CD4-positive, alpha-beta T cell (primary cell): ENCODE results near the gene PTPRM. TPM values are rescaled to one million over a fixed set of nuclear protein-coding genes. Genes with fewer than 3 reads are reported as not detected.

Experiments
- ATAC-seq: fragments of 200-7000 bp; cut with Tn5 transposase; one replicate; pipeline ENCODE4 v1.10.0; 2022; ENCODE audit warnings: mild to moderate bottlenecking; ENCODE audit not compliant: poor library complexity
- CTCF ChIA-PET: fragments of 350-600 bp; sonication (Branson Sonifier 250); formaldehyde crosslinking; loops from one replicate; lab custom pipeline; 2021; ENCODE audit warnings: antibody characterized with exemption, inconsistent platforms; lab: Charles Lee
- POLR2A ChIA-PET: fragments of 350-600 bp; sonication (Branson Sonifier 250); formaldehyde crosslinking; loops from one replicate; lab custom pipeline; 2021; ENCODE audit warnings: antibody characterized with exemption, inconsistent platforms; lab: Charles Lee
- DNase-seq, 14 experiments: peaks; one replicate each; pipeline ENCODE4 v3.0.0-alpha.2; 2013 to 2020; ENCODE audit warnings: mixed read lengths in 2 of 14
- H3K27ac ChIP-seq, 2 donors: one replicate each; pipeline versions ENCODE4 v1.5.1 to v1.7.0; 2013; ENCODE audit warnings: low read length in 2 of 2, low read depth in 1 of 2, mild to moderate bottlenecking in 1 of 2
- H3K27me3 ChIP-seq, 2 experiments: 1 replicate in 1 of 2; 2 replicates in 1 of 2; pipeline versions ENCODE4 v1.6.1 to v1.7.0; 2013; ENCODE audit warnings: low read length in 2 of 2, control low read depth in 1 of 2, mild to moderate bottlenecking in 1 of 2, moderate library complexity in 1 of 2; ENCODE audit not compliant: insufficient read depth in 2 of 2, control insufficient read depth in 1 of 2
- H3K36me3 ChIP-seq: one replicate; pipeline ENCODE4 v1.6.1; 2013; ENCODE audit warnings: low read length, control low read depth; ENCODE audit not compliant: insufficient read depth
- H3K4me1 ChIP-seq: one replicate; pipeline ENCODE4 v1.6.1; 2013; ENCODE audit warnings: low read length, control low read depth; ENCODE audit not compliant: insufficient read depth
- H3K4me3 ChIP-seq: one replicate; pipeline ENCODE4 v1.5.1; 2013; ENCODE audit warnings: mild to moderate bottlenecking, low read length, moderate library complexity
- H3K9me3 ChIP-seq, 2 experiments: 1 replicate in 1 of 2; 2 replicates in 1 of 2; pipeline versions ENCODE4 v1.6.1 to v1.7.0; 2013; ENCODE audit warnings: low read length in 2 of 2, mild to moderate bottlenecking in 2 of 2, control low read depth in 1 of 2, moderate library complexity in 1 of 2; ENCODE audit not compliant: control insufficient read depth in 1 of 2, insufficient read depth in 1 of 2
- H3K27ac Mint-ChIP-seq: one replicate; pipeline ENCODE4 v1.8.0; 2020; ENCODE audit warnings: mixed read lengths
- H3K27me3 Mint-ChIP-seq: one replicate; pipeline ENCODE4 v1.8.0; 2021; ENCODE audit warnings: mixed read lengths
- H3K36me3 Mint-ChIP-seq: one replicate; pipeline ENCODE4 v1.8.0; 2021; ENCODE audit warnings: low read depth, mixed read lengths
- H3K4me1 Mint-ChIP-seq: one replicate; pipeline ENCODE4 v1.8.0; 2021; ENCODE audit warnings: low read depth, mixed read lengths
- H3K4me3 Mint-ChIP-seq: one replicate; pipeline ENCODE4 v1.8.0; 2020; ENCODE audit warnings: mild to moderate bottlenecking, mixed read lengths
- H3K9me3 Mint-ChIP-seq: one replicate; pipeline ENCODE4 v1.8.0; 2020; ENCODE audit warnings: mixed read lengths
- intact Hi-C, 2 experiments: fragments of 100-400 bp; cut with DNase I in 1 of 2; cut with micrococcal nuclease in 1 of 2; formaldehyde crosslinking; loops; one replicate each; pipeline versions ENCODE4 v1.15.1 to v1.9.0; 2023 to 2025; cut with DNase I, micrococcal nuclease
- total RNA-seq, 174 experiments: library from RNA in 2 of 174; stranded (reverse) in 2 of 174; gene quantifications; one replicate each; pipeline ENCODE4 v1.2.3 and lab custom pipeline; 2021 to 2026
- TF ChIP-seq, protein P1 (sequence below): fragments of 200-600 bp; IDR thresholded peaks from one replicate; pipeline ENCODE4 v1.8.0; 2022; ENCODE audit warnings: antibody characterized with exemption, mild to moderate bottlenecking

PTPRM gene
- total RNA-seq, 2 experiments from 2014 or later: 21.7 to 21.9 TPM

DNA sequence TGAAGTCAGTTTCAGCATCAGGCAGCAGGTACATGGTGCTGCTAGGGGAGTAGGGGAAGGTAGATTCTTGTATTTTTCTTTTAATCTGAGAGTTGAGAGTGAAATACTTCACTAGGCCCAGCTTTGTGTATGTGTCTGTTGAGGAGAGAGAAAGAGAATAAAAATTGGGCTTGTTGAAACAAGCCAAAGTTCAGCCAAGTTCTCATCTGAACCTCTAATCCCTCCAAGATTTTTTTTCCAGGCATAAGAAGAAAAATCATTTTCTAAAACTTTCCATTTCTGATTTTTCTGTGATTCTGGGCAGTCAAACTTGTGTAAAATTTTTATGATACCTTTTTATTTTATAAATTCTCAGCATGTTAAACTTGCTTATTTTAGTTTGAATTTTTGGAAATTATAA, 55.6 kb downstream of the PTPRM start:
- no peaks in the 10 kb centered on the region for H3K36me3 ChIP-seq
- POLR2A ChIA-PET: no interaction called here
- no peak overlapping the region for H3K27ac ChIP-seq
- H3K27ac Mint-ChIP-seq: no peak overlapping the region
- no peaks in the 10 kb centered on the region for H3K36me3 Mint-ChIP-seq
- no peak overlapping the region for H3K4me3 Mint-ChIP-seq
- H3K27me3 ChIP-seq: no peaks in the 10 kb centered on the region
- no peaks in the 10 kb centered on the region for H3K4me1 ChIP-seq
- no peak overlapping the region for H3K4me3 ChIP-seq
- ATAC-seq: no peak
- H3K9me3 Mint-ChIP-seq: no peaks in the 10 kb centered on the region
- no peak for DNase-seq
- TF ChIP-seq, protein P1, sequence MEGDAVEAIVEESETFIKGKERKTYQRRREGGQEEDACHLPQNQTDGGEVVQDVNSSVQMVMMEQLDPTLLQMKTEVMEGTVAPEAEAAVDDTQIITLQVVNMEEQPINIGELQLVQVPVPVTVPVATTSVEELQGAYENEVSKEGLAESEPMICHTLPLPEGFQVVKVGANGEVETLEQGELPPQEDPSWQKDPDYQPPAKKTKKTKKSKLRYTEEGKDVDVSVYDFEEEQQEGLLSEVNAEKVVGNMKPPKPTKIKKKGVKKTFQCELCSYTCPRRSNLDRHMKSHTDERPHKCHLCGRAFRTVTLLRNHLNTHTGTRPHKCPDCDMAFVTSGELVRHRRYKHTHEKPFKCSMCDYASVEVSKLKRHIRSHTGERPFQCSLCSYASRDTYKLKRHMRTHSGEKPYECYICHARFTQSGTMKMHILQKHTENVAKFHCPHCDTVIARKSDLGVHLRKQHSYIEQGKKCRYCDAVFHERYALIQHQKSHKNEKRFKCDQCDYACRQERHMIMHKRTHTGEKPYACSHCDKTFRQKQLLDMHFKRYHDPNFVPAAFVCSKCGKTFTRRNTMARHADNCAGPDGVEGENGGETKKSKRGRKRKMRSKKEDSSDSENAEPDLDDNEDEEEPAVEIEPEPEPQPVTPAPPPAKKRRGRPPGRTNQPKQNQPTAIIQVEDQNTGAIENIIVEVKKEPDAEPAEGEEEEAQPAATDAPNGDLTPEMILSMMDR: no peak
- no peaks in the 10 kb centered on the region for H3K9me3 ChIP-seq
- H3K4me1 Mint-ChIP-seq: no peaks in the 10 kb centered on the region
- CTCF ChIA-PET: no interaction called here
- H3K27me3 Mint-ChIP-seq: no peaks in the 10 kb centered on the region
- intact Hi-C loops: no loop called here

DNA sequence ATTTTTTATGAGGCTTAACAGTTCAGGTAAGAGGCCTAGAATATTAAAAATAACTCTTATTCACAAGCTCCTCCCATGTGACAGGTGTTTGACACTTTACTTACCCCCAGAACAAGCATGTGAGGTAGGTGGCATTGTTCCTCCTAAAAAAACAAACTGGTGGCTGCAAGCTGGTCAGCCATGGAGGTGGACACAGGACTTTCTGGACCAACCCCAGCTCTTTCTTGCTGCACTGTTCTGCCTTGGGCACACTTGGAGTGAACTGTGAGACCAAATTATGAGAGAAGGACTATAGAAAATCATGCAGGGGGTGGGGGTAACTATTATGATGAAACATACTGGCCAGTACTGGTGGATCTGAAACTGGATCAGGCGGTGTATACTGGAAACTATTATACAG, 56.6 kb downstream of the PTPRM start:
- DNase-seq (no peak), ATAC-seq (no peak)
- H3K4me3 ChIP-seq: no peak overlapping the region
- H3K27ac ChIP-seq: no peak overlapping the region
- no peaks in the 10 kb centered on the region for H3K27me3 ChIP-seq
- no peak overlapping the region for H3K4me3 Mint-ChIP-seq
- H3K9me3 ChIP-seq: no peaks in the 10 kb centered on the region
- H3K9me3 Mint-ChIP-seq: no peaks in the 10 kb centered on the region
- H3K27me3 Mint-ChIP-seq: no peaks in the 10 kb centered on the region
- CTCF ChIA-PET: no interaction called here
- POLR2A ChIA-PET: no interaction called here
- intact Hi-C loops: no loop called here
- TF ChIP-seq, protein P1: no peak
- H3K27ac Mint-ChIP-seq: no peak overlapping the region
- H3K36me3 ChIP-seq: no peaks in the 10 kb centered on the region
- no peaks in the 10 kb centered on the region for H3K4me1 Mint-ChIP-seq
- no peaks in the 10 kb centered on the region for H3K36me3 Mint-ChIP-seq
- H3K4me1 ChIP-seq: no peaks in the 10 kb centered on the region

DNA sequence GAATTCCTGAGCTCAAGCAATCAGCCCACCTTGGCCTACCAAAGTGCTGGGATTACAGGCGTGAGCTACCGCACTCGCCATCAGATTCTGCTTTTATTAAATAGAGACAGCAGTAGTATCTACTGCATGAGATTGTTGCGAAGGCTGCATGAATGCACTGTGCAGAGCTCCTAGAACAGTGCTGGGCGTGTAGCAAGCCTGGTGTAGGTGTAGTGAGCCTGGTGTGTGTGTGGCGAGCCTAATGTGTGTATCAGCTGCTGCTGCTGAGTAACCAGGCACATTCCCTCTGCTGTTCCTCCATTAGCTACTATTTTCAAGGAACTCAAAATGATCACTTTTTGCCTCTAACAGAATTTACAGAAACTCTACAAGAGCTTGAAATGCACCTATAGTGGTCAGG, 57.6 kb downstream of the PTPRM start:
- Mint-ChIP-seq H3K27ac (no peak overlapping the region), H3K27me3 (no peaks in the 10 kb centered on the region), H3K4me3 (no peak overlapping the region), H3K4me1 (no peaks in the 10 kb centered on the region), H3K9me3 (no peaks in the 10 kb centered on the region), H3K36me3 (no peaks in the 10 kb centered on the region)
- Histone ChIP-seq H3K4me3 (no peak overlapping the region), H3K36me3 (no peaks in the 10 kb centered on the region), H3K27me3 (no peaks in the 10 kb centered on the region), H3K4me1 (no peaks in the 10 kb centered on the region), H3K9me3 (no peaks in the 10 kb centered on the region), H3K27ac (no peak overlapping the region)
- ATAC-seq (no peak), DNase-seq (no peak)
- ChIA-PET CTCF (no interaction called here), POLR2A (no interaction called here)
- TF ChIP-seq, protein P1: no peak
- intact Hi-C loops: no loop called here
